Loucy (cell line): ENCODE results near the gene CYP17A1.
"Not testable (repeated sequence)": the region's sequence is repeated elsewhere in the genome, so short reads cannot be mapped to it uniquely, and the experiment has no call there.

Experiments
- H2AFZ ChIP-seq: fragments of 200-600 bp; sonication (generic); 2 replicates; pipeline ENCODE4 v1.6.0; 2016; ENCODE audit warnings: antibody characterized with exemption, mild to moderate bottlenecking, low read length, moderate library complexity
- H3F3A ChIP-seq: fragments of 200-600 bp; 2 replicates; pipeline ENCODE4 v1.6.0; 2016; ENCODE audit warnings: antibody characterized with exemption, low read depth, mild to moderate bottlenecking
- H3K27me3 ChIP-seq: fragments of 200-600 bp; sonication (generic); 2 replicates; pipeline ENCODE4 v1.6.1; 2014; ENCODE audit warnings: low read length, mild to moderate bottlenecking; ENCODE audit not compliant: insufficient read depth, poor library complexity, severe bottlenecking
- H3K36me3 ChIP-seq: fragments of 200-600 bp; sonication (generic); 2 replicates; pipeline ENCODE4 v1.6.1; 2016; ENCODE audit warnings: low read length; ENCODE audit not compliant: insufficient read depth
- H3K4me1 ChIP-seq: fragments of 200-600 bp; sonication (generic); 2 replicates; pipeline ENCODE4 v1.5.1; 2014; ENCODE audit warnings: low read length, mild to moderate bottlenecking; ENCODE audit not compliant: insufficient read depth, poor library complexity, severe bottlenecking
- H3K4me2 ChIP-seq: fragments of 200-600 bp; sonication (generic); 2 replicates; pipeline ENCODE4 v1.6.0; 2014; ENCODE audit warnings: antibody characterized with exemption, low read length, low read depth, mild to moderate bottlenecking; ENCODE audit not compliant: poor library complexity, severe bottlenecking
- H3K4me3 ChIP-seq: fragments of 200-600 bp; sonication (generic); 2 replicates; pipeline ENCODE4 v1.5.1; 2014; ENCODE audit warnings: low read length, mild to moderate bottlenecking, mixed read lengths; ENCODE audit not compliant: poor library complexity, severe bottlenecking
- H3K79me2 ChIP-seq: fragments of 200-600 bp; sonication (generic); 2 replicates; pipeline ENCODE4 v1.6.1; 2014; ENCODE audit warnings: low read length; ENCODE audit not compliant: insufficient read depth
- H3K9ac ChIP-seq: fragments of 200-600 bp; sonication (generic); 2 replicates; pipeline ENCODE4 v1.6.0; 2014; ENCODE audit warnings: mild to moderate bottlenecking, low read depth, low read length, moderate library complexity; ENCODE audit not compliant: poor library complexity, severe bottlenecking
- H3K9me2 ChIP-seq: fragments of 200-600 bp; sonication (generic); replicated peaks from 2 replicates; pipeline ENCODE4 v1.6.1; 2016; ENCODE audit warnings: low read depth, low read length, mixed read lengths
- H3K9me3 ChIP-seq: fragments of 200-600 bp; sonication (generic); 2 replicates; pipeline ENCODE4 v1.6.1; 2014; ENCODE audit warnings: mild to moderate bottlenecking, antibody characterized with exemption, low read length, low read depth; ENCODE audit not compliant: insufficient read depth
- H4K20me1 ChIP-seq: fragments of 200-600 bp; sonication (generic); 2 replicates; pipeline ENCODE4 v1.6.0; 2014; ENCODE audit warnings: antibody characterized with exemption, low read length, mild to moderate bottlenecking; ENCODE audit not compliant: insufficient read depth, poor library complexity, severe bottlenecking
- CTCF ChIP-seq: fragments of 200-600 bp; sonication (generic); conservative IDR thresholded peaks from 2 replicates; pipeline ENCODE4 v1.5.1; 2014; ENCODE audit warnings: mild to moderate bottlenecking, antibody characterized with exemption, low read length
- EZH2phosphoT487 ChIP-seq: fragments of 200-600 bp; IDR thresholded peaks from 2 replicates; pipeline ENCODE4 v1.6.1; 2018; ENCODE audit warnings: antibody characterized with exemption, mild to moderate bottlenecking, moderate library complexity, borderline replicate concordance

Gene CYP17A1

DNA sequence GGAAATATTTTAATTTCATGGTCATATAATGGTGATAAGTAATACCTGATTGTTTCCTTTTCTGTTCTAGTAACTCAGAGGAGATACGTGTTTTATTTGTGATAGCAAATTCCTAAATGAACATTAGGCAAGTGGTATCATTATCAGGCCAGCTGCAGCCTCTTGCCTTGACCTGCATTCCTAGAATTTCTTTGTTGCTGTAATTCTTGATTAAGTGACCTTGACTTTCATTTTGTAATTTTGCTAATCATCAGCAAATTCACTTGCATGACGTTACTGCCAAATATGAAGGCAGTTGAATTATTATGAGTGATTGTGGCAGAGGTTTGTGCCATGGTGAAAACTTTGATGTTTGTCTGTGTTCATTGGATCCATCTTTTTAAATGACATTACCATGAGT, 26.4 kb upstream of the CYP17A1 start:
- no peaks in the 10 kb centered on the region for H3F3A ChIP-seq
- no peaks in the 10 kb centered on the region for H3K27me3 ChIP-seq
- no peaks in the 10 kb centered on the region for H3K4me1 ChIP-seq
- H3K9ac ChIP-seq, result no peak overlapping the region
- H3K9me3 ChIP-seq, result no peaks in the 10 kb centered on the region
- H3K4me3 ChIP-seq, result no peak overlapping the region
- H3K36me3 ChIP-seq, result peaks cover 7% of the 10 kb centered on the region; the same call in 1 of the 2 replicates
- H4K20me1 ChIP-seq, result no peaks in the 10 kb centered on the region
- no peak overlapping the region for H3K4me2 ChIP-seq
- TF ChIP-seq CTCF, result no peak
- TF ChIP-seq EZH2phosphoT487, result no peak
- H3K79me2 ChIP-seq, result no peaks in the 10 kb centered on the region
- no peaks in the 10 kb centered on the region for H3K9me2 ChIP-seq
- no peak overlapping the region for H2AFZ ChIP-seq

DNA sequence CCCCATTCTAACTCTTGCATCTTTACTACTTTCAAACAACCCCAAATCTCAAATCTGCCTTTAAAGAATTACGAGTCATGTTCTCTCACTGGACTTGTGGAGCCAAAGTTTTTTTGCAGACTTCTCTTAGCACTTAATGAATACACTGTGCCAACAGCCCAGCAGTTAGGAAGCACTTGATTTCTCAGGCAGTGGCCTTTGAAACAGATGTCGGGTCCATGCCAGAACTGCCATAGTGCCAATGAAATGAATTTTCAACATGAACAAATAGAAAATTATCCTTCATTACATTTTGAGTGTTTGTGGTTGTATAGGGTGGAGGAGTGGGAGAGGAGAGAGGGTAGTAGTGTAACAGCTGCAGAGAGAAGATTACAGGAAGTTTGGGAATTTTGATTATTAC, 22.7 kb upstream of the CYP17A1 start:
- no peaks in the 10 kb centered on the region for H3K27me3 ChIP-seq
- no peak overlapping the region for H2AFZ ChIP-seq
- no peaks in the 10 kb centered on the region for H3F3A ChIP-seq
- TF ChIP-seq CTCF, result no peak
- no peak for TF ChIP-seq EZH2phosphoT487
- H3K4me3 ChIP-seq, result no peak overlapping the region
- no peak overlapping the region for H3K9ac ChIP-seq
- H3K4me1 ChIP-seq, result peaks cover 7% of the 10 kb centered on the region
- no peaks in the 10 kb centered on the region for H4K20me1 ChIP-seq
- H3K9me2 ChIP-seq, result no peaks in the 10 kb centered on the region
- 0 out of 2 replicates have a peak, but pooled peaks cover 4% of the 10 kb centered on the region for H3K79me2 ChIP-seq
- no peaks in the 10 kb centered on the region for H3K9me3 ChIP-seq
- no peak overlapping the region for H3K4me2 ChIP-seq
- H3K36me3 ChIP-seq, result peaks cover 7% of the 10 kb centered on the region; the same call in 1 of the 2 replicates

- Histone ChIP-seq H3K27me3 (no peaks in the 10 kb centered on the region), H3K4me2 (peak overlapping the region; percentile 78), H3K9me2 (no peaks in the 10 kb centered on the region), H4K20me1 (no peaks in the 10 kb centered on the region), H3K9me3 (no peaks in the 10 kb centered on the region), H3K4me3 (no peak overlapping the region), H3K4me1 (peaks cover 7% of the 10 kb centered on the region), H3K9ac (no peak overlapping the region), H3K79me2 (0 out of 2 replicates have a peak, but pooled peaks cover 4% of the 10 kb centered on the region), H2AFZ (no peak overlapping the region), H3K36me3 (no peaks in the 10 kb centered on the region), H3F3A (no peaks in the 10 kb centered on the region)
- no peak for TF ChIP-seq EZH2phosphoT487
- TF ChIP-seq CTCF, result no peak
These were observed 19.7 kb upstream of the CYP17A1 start for GRCh38 chr10:102856758-102857424.

- not testable (repeated sequence) for H3F3A ChIP-seq, H3K9me2 ChIP-seq, H2AFZ ChIP-seq, H3K79me2 ChIP-seq, H4K20me1 ChIP-seq, H3K9me3 ChIP-seq, H3K27me3 ChIP-seq, H3K4me1 ChIP-seq, H3K36me3 ChIP-seq
- H3K9ac ChIP-seq, result peak overlapping the region; percentile 48
- H3K4me3 ChIP-seq, result peak overlapping the region; percentile 9
- H3K4me2 ChIP-seq, result peak overlapping the region; percentile 78
These were observed 18.7 kb upstream of the CYP17A1 start for GRCh38 chr10:102855731-102856436.

DNA sequence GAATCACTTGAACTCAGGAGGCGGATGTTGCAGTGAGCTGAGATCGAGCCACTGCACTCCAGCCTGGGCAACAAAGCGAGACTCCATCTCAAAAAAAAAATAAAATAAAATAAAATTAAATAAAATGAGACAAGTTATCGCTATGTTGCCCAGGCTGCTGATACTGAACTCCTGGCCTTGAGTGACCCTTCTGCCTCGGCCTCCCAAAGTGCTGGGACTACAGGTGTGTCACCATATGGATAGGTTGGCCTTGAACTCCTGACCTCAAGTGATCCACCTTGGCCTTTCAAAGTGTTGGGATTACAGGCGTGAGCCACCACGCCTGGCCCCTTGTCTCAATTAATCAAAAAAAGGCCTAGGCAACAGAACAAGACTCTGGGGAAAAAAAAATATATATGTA, 16.0 kb upstream of the CYP17A1 start:
- H3K9me2 ChIP-seq, H3K27me3 ChIP-seq, H3K4me2 ChIP-seq, H2AFZ ChIP-seq, H3K9me3 ChIP-seq, H3K4me3 ChIP-seq, H3K4me1 ChIP-seq, H3K9ac ChIP-seq, H3K36me3 ChIP-seq, H4K20me1 ChIP-seq, H3K79me2 ChIP-seq, H3F3A ChIP-seq: not testable (repeated sequence)
